ENCODE data around the gene TNFAIP2.

The TNFAIP2 gene

DNA sequence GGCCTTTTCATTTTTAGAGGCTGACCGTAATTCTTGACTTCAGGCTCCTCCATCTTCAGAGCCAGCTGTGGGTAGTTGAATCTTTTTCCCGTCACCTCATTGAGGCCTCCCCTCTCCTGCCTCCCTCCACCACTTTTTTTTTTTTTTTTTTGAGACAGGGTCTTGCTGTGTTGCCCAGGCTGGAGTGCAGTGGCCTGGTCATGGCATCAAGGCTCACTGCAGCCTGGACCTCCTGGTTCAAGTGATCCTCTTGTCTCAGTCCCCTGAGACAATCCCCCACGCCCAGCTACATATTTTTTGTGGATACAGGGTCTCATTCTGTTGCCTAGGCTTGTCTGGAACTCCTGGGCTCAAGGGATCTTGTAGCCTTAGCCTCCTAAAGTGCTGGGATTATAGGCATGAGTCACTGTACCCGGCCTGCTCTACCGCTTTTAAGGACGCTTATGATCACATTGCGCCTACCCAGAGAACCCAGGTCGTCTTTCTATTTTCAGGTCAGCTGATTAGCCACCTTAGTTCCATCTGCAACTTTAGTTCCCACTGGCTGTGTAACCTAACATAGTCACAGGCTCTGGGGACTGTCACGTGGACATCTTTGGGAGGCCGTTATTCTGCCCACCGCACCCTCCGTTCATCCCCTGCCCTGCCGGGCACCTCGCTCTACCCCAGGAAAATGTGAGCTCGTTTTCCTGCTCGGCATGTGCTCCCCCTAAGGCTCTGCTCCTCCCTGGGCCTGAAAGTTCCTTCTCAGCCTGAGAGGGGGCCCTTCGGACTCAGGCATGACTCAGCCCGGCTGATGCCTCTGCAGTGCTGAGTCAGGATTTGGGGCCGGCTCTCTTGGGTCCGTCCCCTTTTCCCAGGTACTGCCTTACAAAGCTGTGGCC, 13.4 kb downstream of the TNFAIP2 start:
- TF ChIP-seq, protein P1, sequence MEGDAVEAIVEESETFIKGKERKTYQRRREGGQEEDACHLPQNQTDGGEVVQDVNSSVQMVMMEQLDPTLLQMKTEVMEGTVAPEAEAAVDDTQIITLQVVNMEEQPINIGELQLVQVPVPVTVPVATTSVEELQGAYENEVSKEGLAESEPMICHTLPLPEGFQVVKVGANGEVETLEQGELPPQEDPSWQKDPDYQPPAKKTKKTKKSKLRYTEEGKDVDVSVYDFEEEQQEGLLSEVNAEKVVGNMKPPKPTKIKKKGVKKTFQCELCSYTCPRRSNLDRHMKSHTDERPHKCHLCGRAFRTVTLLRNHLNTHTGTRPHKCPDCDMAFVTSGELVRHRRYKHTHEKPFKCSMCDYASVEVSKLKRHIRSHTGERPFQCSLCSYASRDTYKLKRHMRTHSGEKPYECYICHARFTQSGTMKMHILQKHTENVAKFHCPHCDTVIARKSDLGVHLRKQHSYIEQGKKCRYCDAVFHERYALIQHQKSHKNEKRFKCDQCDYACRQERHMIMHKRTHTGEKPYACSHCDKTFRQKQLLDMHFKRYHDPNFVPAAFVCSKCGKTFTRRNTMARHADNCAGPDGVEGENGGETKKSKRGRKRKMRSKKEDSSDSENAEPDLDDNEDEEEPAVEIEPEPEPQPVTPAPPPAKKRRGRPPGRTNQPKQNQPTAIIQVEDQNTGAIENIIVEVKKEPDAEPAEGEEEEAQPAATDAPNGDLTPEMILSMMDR (IDR thresholded peaks at IDR 0.05), result no peak

- TF ChIP-seq, protein P1 (IDR thresholded peaks at IDR 0.05), result no peak
These were observed 14.5 kb downstream of the TNFAIP2 start for GRCh38 chr14:103137689-103138300.

DNA sequence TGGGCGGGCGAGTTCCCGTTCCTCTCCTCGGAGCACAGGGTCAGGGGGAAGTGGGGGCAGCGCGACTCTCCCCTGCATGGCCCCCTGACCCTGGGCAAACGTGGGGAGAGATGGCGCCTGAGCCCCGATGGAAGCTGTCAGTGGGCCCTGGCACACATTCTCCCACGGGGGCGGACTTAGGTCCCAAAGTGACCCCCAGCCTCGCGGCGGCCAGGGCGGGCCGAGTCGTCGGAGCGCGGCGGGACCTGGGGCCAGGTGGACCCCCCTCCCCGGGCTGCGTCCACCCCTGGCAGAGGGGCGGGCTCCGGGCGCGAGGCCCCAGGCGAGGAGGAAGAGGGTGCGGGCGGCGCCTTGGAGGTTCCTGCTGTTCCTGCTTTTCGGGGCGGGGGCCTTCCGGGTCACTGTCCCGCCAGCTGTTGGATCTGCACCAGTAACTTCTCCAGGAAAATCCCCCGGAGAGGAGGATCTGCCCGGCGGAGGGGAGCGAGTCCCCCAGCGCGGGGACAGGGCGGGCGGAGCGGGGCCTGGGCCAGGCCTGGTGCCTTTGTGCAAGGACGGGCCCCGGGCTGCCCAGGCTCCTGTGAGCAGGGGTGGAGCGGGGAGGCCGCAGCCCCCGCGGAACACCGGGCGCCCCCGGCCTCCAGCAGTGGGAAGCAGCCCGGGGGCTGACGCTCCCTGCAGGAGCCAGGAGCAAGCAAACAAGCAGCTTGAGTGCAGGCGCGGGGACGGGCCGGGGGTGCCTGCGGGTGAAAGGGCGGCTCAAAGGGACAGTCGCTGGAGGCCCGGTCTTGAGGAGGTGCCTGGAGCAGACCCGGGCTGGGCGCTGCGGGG, 15.3 kb downstream of the TNFAIP2 start:
- TF ChIP-seq, protein P1 (IDR thresholded peaks at IDR 0.05), result no peak

GRCh38 chr14:103139132-103140025, 16.1 kb downstream of the TNFAIP2 start:
- TF ChIP-seq, protein P1 (IDR thresholded peaks at IDR 0.05), result no peak

DNA sequence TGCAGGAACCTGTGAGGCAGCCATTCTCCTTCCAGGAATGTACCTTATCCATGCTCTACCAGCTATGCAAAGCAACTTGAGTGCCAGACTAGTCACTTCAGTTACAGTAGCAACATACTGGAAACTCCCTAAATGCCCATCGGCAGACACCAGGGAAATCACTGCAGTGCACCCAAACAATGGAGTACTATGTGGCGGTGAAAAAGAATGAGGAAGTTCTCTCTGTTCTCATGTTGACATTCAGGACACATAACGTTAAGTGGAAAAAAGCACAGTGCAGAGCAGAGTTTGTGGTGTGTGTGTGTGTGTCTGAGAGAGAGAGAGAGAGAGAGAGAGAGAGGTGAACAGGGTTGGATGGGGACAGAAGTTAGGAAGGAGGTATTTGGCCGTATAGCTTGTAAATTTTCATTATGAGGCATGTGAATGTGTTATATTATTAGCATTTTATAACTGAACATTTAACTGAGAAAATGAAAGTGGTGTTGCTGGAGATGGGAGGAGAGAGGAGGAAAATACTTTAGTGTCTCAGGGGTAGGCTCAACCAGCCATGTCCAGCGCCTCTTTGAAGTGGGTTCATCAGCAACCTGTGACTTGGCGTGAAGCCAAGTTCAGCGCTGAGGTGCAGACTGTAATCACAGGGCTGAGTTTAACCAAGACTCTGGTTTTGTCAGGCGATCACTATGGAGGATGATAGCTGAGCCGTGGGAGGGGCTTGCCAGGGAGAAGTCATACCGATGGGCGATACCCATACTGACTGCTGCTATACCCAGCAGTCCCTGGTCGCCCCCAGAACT, 17.3 kb downstream of the TNFAIP2 start:
- TF ChIP-seq, protein P1 (IDR thresholded peaks at IDR 0.05), result no peak

- TF ChIP-seq, protein P1 (IDR thresholded peaks at IDR 0.05), result peak; percentile 59
These were observed 18.0 kb downstream of the TNFAIP2 start for GRCh38 chr14:103141117-103141796.
